BJ (cell line): ENCODE data around the gene DKK2. TPM values are rescaled to one million over a fixed set of nuclear protein-coding genes. Genes with fewer than 3 reads are reported as not detected.

Experiments used
- CTCF ChIA-PET: fragments of 350-600 bp; formaldehyde crosslinking; extraction: SDS; loops from one replicate; lab custom pipeline; 2021; ENCODE audit warnings: antibody characterized with exemption, inconsistent platforms; lab: Yijun Ruan, JAX
- POLR2A ChIA-PET: fragments of 300-600 bp; sonication (Branson Sonifier 250); formaldehyde crosslinking; extraction: SDS; loops from one replicate; lab custom pipeline; 2021; ENCODE audit warnings: antibody characterized with exemption; lab: Charles Lee
- DNase-seq: peaks from one replicate; pipeline ENCODE4 v3.0.0-alpha.2; 2011; ENCODE audit warnings: low read depth
- H3K27me3 ChIP-seq: 2 replicates; pipeline ENCODE4 v1.6.0; 2011; ENCODE audit warnings: low read length; ENCODE audit not compliant: control insufficient read depth, insufficient read depth
- H3K36me3 ChIP-seq: 2 replicates; pipeline ENCODE4 v1.5.1; 2011; ENCODE audit warnings: low read length; ENCODE audit not compliant: control insufficient read depth, insufficient read depth
- H3K4me3 ChIP-seq: 2 replicates; pipeline ENCODE4 v1.5.1; 2011; ENCODE audit warnings: low read depth, mild to moderate bottlenecking, control low read depth, low read length
- polyA plus RNA-seq: library from polyadenylated mRNA; depleted of rRNA; stranded (reverse); fragments of >200 nt; gene quantifications from 2 replicates; pipeline ENCODE4 v1.2.3, GENCODE V29; 2011
- TF ChIP-seq, protein P1 (sequence below): IDR thresholded peaks from 2 replicates; pipeline ENCODE4 v1.5.1; 2011; ENCODE audit warnings: low read depth, mild to moderate bottlenecking, control low read depth, inconsistent platforms, low read length, moderate library complexity; ENCODE audit not compliant: insufficient read depth

The DKK2 gene
- polyA plus RNA-seq, 1 experiment: 0.25 TPM

- TF ChIP-seq, protein P1, sequence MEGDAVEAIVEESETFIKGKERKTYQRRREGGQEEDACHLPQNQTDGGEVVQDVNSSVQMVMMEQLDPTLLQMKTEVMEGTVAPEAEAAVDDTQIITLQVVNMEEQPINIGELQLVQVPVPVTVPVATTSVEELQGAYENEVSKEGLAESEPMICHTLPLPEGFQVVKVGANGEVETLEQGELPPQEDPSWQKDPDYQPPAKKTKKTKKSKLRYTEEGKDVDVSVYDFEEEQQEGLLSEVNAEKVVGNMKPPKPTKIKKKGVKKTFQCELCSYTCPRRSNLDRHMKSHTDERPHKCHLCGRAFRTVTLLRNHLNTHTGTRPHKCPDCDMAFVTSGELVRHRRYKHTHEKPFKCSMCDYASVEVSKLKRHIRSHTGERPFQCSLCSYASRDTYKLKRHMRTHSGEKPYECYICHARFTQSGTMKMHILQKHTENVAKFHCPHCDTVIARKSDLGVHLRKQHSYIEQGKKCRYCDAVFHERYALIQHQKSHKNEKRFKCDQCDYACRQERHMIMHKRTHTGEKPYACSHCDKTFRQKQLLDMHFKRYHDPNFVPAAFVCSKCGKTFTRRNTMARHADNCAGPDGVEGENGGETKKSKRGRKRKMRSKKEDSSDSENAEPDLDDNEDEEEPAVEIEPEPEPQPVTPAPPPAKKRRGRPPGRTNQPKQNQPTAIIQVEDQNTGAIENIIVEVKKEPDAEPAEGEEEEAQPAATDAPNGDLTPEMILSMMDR: no peak
- POLR2A ChIA-PET: no interaction called here
- CTCF ChIA-PET: no interaction called here
- no peak for DNase-seq
- Histone ChIP-seq H3K27me3 (no peaks in the 10 kb centered on the region), H3K36me3 (no peaks in the 10 kb centered on the region), H3K4me3 (no peak overlapping the region)
Observed at GRCh38 chr4:106967892-106968291, 68.2 kb downstream of the DKK2 start.

DNA sequence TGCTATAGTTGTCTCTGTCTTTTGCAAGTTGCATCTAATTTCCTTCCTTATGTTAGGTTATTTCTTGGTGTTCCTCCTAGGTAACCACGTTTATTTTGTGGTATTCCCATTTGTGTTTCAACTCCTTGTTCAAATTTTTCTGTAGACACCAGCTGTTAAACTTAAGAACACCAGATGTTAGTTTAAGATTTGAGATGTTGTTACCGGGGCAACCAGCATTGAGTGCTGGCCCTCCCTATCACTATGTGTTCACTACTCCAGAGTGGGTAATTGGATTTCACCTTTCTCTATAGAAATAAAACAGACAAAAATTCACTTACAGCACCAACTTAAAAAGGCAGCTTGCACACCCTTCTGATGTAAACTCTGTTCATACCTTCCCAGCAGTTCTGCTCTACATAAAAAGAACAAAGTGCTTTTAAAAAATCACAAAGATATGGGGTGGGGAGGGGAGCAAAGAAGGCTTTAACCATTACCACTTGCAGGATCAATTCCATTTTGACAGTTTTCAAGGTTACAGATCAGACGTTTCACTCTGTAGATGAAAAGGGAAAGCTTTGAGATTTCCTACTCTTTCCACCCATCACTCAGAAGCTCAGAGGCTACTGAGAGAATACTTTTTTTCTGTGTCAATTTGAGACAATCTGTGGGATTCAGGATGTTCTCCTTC is 82.9 kb downstream of the DKK2 start:
- DNase-seq: no peak
- Histone ChIP-seq H3K4me3 (no peak overlapping the region), H3K27me3 (no peaks in the 10 kb centered on the region), H3K36me3 (no peaks in the 10 kb centered on the region)
- TF ChIP-seq, protein P1: no peak
- CTCF ChIA-PET: no interaction called here
- POLR2A ChIA-PET: no interaction called here

DNA sequence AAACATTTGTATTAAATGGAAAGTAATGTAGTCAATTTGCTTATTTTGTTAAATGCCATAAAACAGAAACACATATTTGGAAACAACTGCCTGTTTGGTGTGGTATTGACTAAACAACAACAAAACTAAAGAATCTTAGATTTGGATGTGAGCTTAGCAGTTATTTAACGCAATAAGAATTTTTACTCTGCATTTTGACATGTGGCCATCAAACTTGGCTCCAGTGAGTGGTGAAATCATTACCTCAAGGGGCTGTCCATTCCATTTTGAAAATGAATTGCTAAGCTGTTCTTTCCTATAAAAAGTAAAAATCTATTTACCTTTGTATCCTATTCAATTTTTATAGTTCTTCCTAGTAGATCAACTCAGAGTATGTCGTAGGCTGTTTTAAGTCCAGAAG is 84.2 kb downstream of the DKK2 start:
- Histone ChIP-seq H3K36me3 (no peaks in the 10 kb centered on the region), H3K27me3 (no peaks in the 10 kb centered on the region), H3K4me3 (no peak overlapping the region)
- ChIA-PET CTCF (no interaction called here), POLR2A (no interaction called here)
- TF ChIP-seq, protein P1: no peak
- no peak for DNase-seq

GRCh38 chr4:106941841-106942240 is 94.3 kb downstream of the DKK2 start:
- ChIA-PET CTCF (no interaction called here), POLR2A (no interaction called here)
- no peak overlapping the region for H3K4me3 ChIP-seq
- H3K36me3 ChIP-seq: no peaks in the 10 kb centered on the region
- no peaks in the 10 kb centered on the region for H3K27me3 ChIP-seq
- TF ChIP-seq, protein P1: no peak
- DNase-seq: no peak

DNA sequence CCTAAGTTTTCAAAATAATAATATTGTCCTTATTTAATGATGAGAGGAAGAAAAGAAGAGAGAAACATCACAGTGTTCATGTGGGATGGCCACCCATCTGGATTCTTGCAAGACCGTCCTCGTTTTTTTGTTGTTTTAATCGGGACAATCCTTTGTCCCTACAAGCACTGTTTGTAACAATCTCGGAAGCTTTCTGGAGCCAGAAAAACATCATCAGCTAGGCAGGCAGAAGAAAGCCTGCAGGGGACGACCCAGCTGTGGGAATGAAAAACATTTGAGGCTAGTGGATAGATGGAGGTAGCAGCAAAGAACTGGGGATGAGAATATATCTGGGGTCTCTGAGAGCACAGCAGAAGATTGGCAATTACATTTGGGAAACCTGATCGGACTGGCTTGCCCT is 105.6 kb downstream of the DKK2 start:
- ChIA-PET CTCF (no interaction called here), POLR2A (no interaction called here)
- TF ChIP-seq, protein P1: no peak
- Histone ChIP-seq H3K4me3 (no peak overlapping the region), H3K27me3 (no peaks in the 10 kb centered on the region), H3K36me3 (no peaks in the 10 kb centered on the region)
- no peak for DNase-seq
